Measurements from ENCODE around the gene PPP6C.
"Not testable (repeated sequence)": the region's sequence is repeated elsewhere in the genome, so short reads cannot be mapped to it uniquely, and the experiment has no call there.

Gene PPP6C

DNA sequence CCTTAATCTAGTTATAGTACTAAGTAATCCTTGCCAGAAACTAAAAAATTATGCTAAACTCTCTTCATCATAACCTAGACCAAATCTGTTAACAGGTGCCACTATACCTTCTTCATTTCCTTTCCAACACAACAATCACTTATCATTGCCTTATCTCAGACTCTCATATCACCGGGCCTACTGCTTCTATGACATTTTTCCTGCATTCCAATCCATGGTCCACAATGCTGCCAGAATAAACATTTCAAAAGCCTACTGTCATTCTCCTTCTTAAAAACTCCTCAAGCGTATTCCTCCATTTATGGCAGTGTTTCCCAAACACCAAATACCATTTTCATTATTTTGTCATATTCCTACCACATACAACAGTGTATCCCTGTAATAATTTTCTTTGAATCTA, 6.5 kb downstream of the PPP6C start:
- DNase-seq (ENCODE audit: low read depth in 1 of 2, low spot score in 1 of 2): no peak

DNA sequence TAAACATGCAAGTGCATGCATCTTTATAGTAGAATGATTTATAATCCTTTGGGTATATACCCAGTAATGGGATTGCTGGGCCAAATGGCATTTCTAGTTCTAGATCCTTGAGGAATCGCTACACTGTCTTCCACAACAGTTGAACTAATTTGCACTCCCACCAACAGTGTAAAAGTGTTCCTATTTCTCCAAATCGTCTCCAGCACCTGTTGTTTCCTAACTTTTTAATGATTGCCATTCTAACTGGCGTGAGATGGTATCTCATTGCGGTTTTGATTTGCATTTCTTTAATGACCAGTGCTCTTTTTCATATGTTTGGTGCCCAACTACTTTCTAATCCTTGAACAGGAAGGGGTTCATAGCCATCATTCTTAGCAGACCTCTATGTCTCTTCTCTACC, 7.8 kb downstream of the PPP6C start:
- DNase-seq (ENCODE audit: low read depth in 1 of 2, low spot score in 1 of 2): not testable (repeated sequence)

DNA sequence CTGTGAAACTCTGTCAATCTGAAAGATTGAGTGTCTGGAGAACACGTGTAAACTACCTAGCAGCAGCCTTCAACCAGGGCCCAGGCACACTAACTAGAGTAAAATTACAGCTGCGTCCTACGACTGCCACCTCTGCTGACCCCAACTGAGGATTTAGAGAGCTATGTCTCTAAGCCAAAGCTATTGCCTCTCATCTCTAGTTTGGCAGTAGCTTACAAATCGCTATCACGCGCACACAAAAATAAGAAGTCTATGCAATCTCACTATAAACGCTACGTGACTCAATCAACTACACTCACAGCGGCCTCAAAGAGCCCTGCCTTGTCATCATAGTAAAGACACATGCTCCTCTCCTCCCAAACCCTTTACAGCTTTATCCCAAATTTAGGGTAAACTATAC, 8.7 kb downstream of the PPP6C start:
- DNase-seq (ENCODE audit: low read depth in 1 of 2, low spot score in 1 of 2): no peak

DNA sequence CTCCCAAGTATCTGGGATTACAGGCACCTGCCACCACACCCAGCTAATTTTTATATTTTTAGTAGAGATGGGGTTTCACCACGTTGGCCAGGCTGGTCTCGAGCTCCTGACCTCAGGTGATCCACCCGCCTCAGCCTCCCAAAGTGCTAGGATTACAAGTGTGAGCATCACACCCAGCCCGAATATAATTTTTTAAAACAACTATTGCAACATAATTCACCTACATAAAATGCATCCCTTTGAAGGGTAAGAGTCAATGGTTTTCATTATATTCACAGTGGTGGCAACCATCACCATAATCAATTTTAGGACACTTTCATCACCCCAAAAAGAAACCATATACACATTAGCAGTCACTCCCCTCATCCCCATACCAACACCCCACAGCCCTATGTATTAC, 9.8 kb downstream of the PPP6C start:
- DNase-seq (ENCODE audit: low read depth in 1 of 2, low spot score in 1 of 2): not testable (repeated sequence)

DNA sequence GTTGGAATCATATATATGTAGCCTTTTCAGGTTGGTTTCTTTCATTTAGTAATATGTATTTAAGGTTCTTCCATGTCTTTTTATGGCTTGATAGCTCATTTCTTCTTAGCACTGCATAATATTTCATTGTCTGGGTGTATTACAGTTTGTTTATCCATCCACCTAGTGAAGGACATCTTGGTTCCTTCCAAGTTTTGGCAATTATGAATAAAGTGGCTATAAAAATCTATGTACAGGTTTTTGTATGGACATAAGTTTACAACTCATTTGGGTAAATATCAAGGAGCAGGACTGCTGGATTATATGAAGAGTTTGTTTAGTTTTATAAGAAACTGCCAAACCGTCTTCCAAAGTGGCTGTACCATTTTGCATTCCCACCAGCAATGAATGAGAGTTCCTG, 11.7 kb downstream of the PPP6C start:
- DNase-seq (ENCODE audit: low read depth in 1 of 2, low spot score in 1 of 2): no peak

DNA sequence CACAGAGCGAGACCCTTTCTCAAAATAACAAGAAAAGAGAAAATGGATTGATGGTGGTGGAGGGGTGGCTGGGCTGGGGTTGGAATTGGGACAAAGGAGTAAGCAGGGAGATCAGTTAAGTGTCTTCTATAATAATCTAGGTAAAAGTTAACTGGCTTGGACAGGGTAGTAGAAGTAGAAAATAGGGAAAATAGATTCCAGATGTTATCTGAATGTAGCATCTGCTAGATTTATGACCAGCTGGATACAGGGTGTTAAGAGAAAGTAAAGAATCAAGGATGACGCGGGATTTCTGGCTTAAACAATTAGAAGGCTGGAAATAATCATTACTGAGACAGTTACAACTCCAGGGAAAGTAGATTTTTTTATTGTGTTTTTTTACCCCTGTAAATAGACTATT, 13.0 kb downstream of the PPP6C start:
- DNase-seq (ENCODE audit: low read depth in 1 of 2, low spot score in 1 of 2): no peak

DNA sequence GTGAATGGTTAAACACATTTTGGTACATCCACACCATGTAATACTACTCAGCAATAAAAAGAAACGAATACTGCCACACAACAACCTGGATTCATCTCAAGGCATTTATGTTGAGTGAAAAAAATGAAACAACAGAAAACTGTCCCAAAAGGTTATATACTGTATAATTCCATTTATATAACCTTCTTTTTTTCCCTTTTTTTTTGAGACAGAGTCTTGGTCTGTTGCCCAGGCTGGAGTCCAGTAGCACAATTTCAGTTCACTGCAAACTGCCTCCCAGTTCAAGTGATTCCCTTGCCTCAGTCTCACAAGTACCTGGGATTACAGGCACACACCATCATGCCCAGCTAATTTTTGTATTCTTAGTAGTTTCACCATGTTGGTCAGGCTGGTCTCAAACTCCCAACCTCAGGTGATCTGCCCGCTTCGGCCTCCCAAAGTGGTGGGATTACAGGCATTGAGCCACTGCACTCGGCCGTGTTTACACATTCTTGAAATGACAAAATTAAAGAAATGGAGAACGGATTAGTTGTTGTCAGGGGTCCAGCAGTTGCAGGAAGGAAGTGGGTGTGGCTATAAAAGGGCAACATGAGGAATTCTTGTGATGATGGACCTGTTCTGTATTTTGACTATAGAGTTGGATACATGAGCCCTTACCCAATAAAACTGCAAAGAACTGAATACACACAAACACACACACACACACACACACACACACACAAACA, 17.4 kb downstream of the PPP6C start:
- no peak for DNase-seq (ENCODE audit: low read depth in 1 of 2, low spot score in 1 of 2)

DNA sequence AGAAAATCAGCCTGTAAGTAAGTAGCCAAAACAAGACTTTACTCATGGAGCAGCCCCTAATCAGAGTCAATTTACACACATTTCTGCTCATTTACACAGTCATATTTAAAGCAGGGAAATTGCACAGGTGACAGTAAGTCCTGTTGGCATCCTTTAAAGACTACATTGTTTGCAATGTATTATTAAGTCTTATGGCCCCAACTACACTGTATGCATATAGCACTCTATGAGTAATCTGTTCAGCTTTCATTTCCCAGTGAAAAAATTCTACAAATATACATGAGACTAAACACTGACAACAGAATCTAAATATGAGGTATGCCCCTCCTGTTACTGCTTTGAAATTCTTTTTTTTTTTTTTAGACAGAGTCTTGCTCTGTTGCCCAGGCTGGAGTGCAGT, 19.7 kb downstream of the PPP6C start:
- DNase-seq (ENCODE audit: low read depth in 1 of 2, low spot score in 1 of 2): no peak

DNA sequence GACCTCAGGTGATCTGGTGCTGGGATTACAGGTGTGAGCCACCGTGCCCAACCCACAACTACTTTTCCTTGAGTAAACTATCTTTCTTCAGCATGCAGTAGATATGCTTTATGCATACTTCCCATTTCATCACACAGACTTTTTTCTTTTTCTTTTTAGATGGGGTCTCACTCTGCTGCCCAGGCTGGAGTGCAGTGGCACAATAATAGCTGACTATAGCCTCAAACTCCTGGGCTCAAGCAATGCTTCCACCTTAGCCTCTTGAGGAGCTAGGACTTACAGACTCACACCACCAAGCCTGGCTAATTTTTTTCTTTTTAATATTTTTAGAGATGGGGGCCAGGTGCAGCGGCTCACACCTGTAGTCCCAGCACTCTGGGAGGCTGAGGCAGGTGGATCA, 22.8 kb downstream of the PPP6C start:
- no peak for DNase-seq (ENCODE audit: low read depth in 1 of 2, low spot score in 1 of 2)

DNA sequence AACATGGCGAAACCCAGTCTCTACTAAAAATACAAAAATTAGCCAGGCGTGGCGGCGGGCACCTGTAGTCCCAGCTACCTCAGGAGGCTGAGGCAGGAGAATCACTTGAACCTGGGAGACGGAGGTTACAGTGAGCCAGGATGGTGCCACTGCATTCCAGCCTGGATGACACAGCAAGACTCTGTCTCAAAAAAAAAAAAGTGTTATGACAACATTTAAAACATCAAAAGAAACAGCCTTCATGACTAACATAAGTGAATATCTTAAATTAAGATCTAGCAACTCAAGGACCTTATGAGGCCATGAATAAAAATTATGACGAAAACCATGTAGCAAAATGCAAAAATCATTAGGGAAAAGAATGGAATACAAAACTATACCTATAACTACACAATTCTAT, 26.7 kb downstream of the PPP6C start:
- not testable (repeated sequence) for DNase-seq (ENCODE audit: low read depth in 1 of 2, low spot score in 1 of 2)

DNA sequence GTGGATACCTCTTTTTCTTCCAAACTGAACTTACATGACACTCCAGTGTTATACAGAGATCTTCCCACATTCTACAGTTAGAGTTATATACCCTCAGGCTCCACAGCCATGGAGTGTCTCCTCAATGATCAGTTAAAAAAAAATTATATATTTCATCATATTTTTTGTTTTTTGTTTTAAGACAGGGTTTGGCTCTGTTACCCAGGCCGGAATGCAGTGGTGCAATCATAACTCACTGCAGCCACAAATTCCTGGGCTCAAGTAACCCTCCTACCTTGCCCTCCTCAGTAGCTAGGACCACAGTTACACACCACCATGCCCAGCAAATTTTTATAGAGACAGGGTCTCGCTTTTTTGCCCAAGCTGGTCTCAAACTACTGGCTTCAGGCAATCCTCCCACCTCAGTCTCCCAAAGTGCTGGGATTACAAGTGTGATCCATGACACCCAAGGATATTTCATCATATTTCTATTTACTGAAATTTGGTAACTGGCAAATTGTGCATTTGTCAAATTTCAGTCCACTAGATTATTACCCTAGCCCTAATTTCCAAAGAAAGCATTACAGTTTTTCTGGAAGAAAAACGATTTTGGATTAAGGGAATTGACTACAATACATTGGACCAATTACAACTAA, 28.2 kb downstream of the PPP6C start:
- DNase-seq (ENCODE audit: low read depth in 1 of 2, low spot score in 1 of 2): no peak

DNA sequence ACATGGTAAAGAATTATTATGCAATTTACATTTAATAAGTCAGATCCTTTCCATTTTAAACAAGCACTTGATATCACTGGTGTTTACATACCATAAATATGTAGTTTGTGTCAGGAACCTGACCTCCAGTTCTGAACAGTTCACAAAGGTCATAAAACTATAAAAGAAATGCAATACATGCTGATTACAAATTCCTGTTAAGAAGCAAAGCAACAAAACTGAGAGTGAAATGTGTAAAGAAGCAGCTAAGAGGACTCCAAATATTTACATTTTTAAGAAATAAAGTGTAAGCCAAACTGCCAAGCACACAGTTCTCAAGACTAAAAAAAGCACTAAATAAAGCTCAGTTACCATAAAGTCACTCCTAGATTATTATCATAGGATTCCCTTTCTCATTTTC, 28.9 kb downstream of the PPP6C start:
- DNase-seq (ENCODE audit: low read depth in 1 of 2, low spot score in 1 of 2): no peak

DNA sequence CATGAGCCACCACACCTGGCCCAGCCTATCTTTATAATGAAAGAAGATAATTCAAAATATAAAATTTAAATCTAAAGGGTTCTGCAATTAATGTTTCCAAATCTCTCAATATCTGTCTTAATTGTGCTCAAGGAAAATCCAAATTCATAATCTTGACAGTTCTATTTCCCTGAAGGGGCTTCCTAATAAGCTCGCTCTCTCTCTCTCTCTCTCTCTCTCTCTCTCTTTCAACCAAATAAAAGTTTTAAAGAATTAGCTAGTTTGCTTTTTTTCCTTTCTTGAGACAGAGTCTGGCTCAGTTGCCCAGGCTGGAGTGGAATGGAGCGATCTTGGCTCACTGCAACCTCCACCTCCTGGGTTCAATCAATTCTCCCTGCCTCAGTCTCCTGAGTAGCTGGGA, 33.1 kb downstream of the PPP6C start:
- no peak for DNase-seq (ENCODE audit: low read depth in 1 of 2, low spot score in 1 of 2)

DNA sequence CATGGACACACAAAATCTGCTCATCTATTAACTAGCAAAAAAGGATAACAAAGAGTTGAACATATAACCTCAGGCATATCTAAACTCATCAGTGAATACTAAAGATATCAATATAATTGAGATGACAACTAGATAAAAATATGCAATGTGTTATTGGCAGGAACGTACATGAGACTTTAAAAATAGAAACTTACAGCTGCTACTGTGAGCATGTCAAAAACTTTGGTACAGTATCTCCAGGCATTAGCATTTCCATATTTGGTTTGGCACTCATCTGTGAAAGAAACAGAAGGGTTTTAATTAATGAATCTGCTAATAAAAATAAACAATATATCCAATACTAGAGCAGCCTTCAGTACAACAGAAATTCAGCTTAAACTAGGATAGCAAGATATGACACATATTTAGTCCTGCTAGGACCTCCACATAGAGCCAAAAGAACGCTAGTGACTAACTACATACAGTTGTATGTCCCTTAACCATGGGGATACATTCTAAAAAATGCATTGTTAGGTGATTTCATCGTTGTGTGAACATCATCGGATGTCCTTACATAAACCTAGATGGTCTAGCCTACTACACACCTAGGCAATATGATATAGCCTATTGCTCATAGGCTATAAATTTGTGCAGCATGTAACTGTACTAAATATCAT, 35.8 kb downstream of the PPP6C start:
- no peak for DNase-seq (ENCODE audit: low read depth in 1 of 2, low spot score in 1 of 2)

DNA sequence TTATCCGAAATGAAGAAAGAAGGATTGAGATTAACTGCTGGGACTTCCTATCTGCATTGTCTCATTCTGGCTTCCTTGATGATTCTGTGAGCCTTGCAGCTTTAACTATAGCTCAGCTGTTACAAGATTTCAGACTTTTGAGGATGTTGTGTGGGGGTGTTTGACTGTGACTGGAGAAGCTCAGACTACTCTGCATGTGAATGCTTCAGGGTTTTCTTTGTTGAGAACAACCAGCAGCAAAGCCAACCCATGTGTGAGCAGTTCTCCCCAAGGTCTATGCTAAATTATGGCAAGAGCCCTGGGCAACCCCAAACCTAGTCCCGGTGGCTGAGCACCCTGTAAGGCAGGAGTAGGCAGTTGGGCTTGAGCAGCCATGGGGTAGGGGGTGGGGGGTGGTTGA, 37.9 kb downstream of the PPP6C start:
- no peak for DNase-seq (ENCODE audit: low read depth in 1 of 2, low spot score in 1 of 2)

DNA sequence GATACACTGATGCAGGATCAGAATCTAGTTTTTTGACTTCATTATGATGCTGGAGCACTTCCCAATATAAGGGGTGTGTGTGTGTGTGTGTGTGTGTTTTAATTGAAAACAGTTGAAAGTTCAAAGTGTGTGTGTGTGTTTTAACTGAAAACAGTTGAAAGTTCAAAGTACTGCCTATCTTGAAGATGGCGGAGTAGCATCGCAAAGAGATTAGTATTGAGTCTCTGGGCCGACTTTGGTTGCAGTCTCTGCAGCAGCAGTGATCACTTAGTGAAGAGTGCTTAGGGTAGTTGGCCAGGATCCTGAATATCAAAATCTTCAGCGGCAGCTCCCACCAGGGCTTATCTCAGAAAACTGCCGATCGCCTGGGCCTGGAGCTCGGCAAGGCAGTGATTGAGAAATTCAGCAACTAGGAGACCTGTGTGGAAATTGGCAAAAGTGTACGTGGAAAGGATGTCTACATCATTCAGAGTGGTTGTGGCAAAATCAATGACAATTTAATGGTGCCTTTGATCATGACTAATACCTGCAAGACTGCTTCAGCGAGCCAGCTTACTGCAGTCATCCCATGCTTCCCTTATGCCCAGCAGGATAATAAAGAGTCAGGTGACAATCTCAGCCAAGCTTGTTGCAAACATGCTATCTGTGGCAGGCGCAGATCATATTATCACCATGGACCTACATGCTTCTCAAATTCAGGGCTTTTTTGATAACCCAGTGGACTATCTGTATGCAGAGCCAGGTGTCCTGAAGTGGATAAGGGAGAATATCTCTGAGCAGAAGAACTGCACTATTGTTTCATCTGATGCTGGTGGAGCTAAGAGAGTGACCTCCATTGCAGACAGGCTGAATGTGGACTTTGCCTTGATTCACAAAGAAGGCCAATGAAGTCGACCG, 39.0 kb downstream of the PPP6C start:
- DNase-seq (ENCODE audit: low read depth in 1 of 2, low spot score in 1 of 2): no peak

DNA sequence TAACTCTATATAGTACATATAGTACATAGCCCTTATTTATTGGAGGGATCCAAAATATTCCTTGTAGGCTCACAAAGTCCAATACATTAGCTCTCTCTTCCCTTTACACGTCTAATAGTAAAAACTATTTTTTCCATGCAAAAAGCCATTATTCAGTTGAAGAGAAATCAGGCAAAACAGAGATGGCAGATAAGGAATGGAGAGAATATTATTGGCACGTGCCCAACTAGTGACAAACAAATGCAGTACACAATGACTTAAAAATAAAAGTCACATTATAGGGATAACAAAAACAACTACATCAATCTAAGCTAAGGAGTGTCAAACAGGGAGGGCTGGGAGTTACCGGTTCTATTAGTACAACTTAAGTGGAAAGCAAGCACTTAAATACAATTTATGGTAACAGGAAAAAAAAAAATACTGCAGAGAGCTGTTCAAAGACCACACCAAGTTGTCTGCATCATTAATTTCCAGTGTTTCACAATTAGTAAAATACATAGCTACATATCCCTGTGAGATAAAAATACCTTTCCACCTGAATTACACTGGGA, 42.1 kb downstream of the PPP6C start:
- no peak for DNase-seq (ENCODE audit: low read depth in 1 of 2, low spot score in 1 of 2)

DNA sequence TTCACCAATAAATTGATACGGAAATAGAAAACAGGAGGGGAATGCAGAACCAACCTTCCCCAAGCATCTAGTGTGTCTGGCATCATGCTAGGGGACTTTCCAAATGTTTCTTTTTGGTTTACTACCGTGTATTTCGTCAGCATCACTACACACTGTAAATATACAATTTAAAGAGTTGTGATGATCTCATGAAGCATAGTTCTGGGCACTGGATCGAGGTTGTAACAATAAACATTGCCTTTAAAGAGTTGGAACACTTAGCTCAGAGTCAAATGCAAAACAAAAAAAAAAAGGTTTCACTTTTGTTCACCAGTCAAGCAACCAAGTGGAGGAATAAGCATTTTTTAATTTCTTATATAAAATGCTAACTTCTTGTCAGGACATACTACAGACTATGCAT, 43.4 kb downstream of the PPP6C start:
- DNase-seq (ENCODE audit: low read depth in 1 of 2, low spot score in 1 of 2): no peak

DNA sequence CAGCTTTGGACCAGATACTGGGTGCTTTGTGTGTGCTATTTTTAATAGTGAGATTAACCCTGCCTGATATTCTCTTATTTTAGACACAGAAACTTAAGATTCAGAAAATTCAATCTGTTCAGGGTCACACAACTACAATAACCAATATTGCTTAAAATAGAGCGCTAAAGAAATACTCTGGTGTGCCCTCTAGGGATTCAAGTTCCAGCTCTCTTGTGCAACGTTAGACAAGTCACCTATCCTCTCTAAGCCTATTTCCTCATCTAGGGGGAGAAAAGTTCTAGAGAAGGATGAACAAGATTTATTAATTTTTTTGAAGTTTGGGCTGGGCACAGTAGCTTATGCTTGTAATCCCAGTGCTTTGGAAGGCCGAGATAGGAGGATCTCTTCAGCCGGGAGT, 44.2 kb downstream of the PPP6C start:
- no peak for DNase-seq (ENCODE audit: low read depth in 1 of 2, low spot score in 1 of 2)

DNA sequence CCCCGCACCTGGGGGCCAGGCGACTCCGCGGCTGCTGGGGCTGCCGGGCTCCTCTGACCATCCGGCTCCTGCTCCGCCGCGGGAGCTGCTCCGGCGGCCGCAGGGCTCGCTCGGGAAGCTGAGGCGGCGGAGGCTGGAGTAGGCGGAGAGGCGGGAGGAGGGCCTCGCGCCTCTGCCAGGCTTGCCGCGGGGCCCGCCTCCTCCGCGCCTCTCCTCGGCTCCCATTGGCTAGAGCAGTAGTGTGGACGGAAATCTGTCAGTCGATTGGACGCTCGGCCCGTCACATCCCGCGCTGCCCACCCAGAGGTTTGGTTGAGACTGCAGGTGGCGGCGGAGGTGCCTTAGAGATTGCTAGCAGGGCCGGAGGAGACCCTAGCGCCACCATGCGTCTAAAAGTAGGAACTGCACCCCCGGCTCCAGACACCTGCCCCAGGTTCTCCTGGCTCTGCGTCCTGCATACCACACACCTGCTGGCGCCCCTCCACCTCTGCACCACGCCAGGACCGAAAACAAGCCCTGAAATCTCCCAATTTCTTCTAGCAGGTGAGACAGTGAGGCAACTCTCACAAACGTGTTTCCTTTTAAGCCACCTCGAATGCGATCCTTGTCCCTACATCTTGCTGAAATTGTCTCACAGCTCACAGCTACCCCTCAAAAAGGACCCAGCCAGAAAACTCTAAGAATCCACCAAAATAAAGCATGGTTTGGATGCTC, 46.1 kb downstream of the PPP6C start, which contains the start of gene SCAI:
Gene SCAI (minus strand): TSS at position 152 of the 714 bp plus-strand sequence. CDS start 91 bp downstream, at position 61.
- DNase-seq (ENCODE audit: low read depth in 1 of 2, low spot score in 1 of 2): peak; percentile 93 to 99
